Activated CD4-positive, alpha-beta T cell treated with anti-CD3 and anti-CD28 coated beads for 48 hours (primary cell): ENCODE data around the gene MEGF6.
A peak's percentile ranks its signal among the peaks of the same experiment; 100 is the strongest.

Experiments used
- DNase-seq: peaks from one replicate; pipeline ENCODE4 v3.0.0-alpha.2; 2020

The MEGF6 gene

DNA sequence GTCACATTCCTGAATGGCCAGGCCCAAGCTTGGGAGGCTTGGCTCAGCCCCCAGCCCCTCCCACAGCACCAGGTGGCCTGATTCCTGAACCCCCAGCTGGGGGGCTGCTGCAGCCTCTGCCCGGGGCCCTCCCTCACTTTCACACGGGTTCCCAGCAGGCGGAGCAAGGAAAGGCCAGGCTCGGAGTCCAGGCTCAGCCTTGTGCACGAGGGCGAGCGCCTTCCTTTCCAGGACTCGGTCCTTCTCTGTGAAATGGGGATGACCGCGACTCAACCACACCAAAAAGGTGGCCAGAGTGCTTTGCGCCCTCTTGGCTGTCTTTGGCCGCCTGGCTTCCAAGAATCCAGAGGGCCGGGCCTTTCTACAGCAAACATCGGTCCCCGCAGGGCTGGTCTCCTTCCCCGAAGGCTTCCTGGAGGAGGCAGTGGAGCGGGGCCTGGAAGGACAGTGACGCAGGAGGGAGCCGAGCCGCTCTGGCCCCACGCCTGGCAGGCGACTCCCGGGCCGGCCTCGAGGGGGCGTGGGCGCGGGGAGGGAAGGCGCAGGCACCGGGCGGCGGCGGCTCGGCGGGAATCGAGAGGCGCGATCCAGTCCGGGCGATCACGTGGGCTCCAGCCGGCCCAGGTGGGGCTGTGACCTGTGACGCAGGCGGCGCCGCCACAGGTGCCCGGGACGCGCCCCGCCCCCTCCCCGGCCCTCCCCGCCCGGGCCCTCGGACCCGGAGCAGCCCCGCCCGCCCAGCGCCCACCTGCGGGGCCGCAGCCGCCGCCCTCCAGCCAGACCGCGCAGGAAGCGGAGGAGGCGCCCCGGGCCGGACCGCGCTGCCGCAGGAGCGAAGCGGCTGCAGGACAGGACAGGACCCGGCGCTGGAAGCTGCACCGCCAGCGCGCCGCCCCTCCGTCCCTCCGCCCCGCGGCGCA lies 157.2 kb downstream of the MEGF6 start, which contains the start of gene ARHGEF16:
Gene ARHGEF16, plus strand, starts transcription at position 775 of the 920 bp plus-strand sequence. CDS start 8,420 bp downstream, outside the sequence.
- peak; percentile 32 for DNase-seq

DNA sequence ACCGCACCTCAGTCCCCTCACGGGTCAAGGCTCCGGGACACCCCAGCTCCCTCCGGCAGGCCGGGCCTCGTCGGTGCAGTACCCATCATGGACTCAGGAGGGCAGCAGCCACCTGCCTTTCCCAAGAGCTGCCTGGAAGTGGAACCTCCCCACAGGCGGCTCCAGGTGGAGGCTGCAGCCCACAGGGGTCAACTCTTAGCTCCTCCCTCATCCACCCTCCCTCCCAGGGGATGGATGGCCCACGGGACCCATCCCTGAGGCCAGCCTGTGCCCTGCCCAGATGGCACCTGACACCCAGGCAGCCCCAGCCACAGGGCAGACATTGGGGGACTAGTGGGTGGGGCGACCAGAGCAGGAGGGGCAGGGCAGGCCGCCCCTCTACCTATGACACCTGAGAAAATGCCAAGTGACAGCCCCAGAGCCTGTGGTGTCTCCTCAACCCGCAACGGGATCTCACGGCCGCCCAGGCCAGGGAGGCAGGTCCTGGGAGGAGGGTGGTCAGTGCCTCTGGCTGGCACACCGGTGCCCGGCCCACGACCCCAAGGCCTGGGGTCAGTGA lies 158.0 kb downstream of the MEGF6 start:
- DNase-seq = peak; percentile 83

DNA sequence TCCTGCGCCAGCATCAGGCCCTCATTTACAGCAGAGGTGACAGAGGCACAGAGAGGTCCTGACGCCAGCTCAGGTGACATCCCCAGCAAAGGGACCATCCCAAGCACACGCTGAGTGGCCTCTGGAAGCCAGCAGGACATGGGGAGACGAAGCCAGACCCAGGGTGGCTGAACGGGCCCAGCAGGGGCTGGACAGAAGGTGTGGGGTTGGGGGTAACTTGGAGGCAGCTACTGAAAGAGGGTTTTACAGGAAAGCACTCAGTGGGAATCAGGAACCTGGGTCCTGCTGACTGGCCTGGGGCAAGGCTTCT lies 158.5 kb downstream of the MEGF6 start:
- DNase-seq = no peak

DNA sequence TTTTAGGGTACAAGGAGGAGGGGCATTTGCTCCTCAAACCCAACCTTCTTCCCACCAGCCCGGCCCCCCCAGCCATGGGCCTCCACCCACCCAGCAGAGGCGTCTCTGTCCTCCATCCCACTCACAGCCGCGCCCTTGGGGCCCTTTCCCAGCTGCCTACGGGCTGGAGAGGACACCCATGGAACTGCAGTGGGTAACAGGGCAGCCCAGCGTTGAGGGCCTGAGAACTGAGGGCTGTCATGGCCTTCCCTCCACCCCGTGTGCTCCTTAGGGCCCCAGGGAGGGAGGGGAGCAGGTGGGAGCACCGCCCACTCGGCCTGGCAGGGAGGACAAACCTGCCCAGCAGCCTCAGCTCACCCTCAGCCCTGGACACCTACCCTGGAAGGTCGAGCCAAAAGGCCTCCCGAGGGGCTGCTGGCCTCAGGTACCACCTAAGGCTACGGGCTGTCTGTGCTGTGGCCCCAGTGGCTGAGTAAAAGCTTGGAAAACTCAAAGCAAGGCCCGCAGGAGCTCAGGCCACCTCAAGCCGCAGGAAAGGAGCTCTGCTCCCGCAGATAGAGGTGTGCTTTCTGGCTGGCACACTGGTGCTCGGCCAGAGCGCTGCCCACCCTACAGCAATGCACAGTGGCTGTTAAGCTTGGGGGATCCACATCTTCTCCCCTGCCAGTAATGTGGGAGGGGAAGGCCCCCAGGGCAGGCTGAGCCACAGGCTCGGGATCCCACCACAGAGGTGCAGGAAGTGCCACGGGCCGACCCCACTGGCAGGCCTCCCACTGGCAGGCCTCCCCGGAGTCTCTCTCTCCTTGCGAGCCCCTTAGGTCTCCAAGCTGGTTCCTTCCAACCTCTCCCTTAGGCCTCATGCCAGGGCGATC lies 159.1 kb downstream of the MEGF6 start:
- DNase-seq = no peak

DNA sequence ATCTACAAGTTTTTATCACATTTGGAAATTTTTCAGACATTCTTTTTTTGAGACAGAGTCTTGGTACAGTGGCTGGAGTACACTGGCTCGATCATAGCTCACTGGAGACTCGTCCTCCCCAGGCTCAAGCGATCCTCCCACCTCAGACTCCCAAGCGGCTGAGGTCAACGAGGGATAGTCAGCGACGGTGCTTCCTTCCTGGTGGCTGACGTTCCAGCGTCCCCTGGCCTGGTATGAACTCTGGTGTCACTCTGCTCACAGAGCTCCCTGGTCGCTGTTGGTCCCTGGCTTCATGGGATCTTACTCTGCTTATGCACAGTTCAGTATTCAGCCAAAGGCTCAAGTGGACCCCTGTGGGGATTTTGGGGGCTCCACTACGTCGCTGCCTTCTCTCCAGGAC lies 160.3 kb downstream of the MEGF6 start:
- DNase-seq = no peak

DNA sequence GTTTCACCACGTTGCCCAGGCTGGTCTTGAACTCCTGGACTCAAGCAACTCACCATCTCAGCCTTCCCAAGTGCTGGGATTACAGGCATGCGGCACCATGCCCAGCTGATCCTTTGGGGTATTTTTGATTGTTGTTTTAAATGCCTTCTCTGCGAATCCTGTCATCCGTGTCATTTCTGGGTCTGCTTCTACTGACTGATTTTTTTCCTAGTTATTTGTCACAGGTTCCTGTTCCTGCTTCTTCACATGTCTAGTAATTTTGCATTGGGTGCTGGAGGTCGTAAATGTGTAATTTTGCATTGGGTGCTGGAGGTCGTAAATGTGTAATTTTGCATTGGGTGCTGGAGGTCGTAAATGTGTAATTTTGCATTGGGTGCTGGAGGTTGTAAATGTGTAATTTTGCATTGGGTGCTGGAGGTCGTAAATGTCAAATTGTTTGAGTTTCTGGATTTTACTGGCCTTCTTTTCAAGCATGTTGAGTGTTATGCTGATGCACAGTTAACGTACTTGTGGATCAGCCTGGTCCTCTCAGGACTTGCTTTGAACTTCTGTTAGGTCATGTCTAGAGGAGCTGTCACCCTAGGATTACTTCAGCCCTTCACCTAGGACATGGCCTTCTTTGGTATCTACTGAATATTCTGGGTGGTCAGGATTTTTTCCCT lies 161.0 kb downstream of the MEGF6 start:
- DNase-seq = no peak

DNA sequence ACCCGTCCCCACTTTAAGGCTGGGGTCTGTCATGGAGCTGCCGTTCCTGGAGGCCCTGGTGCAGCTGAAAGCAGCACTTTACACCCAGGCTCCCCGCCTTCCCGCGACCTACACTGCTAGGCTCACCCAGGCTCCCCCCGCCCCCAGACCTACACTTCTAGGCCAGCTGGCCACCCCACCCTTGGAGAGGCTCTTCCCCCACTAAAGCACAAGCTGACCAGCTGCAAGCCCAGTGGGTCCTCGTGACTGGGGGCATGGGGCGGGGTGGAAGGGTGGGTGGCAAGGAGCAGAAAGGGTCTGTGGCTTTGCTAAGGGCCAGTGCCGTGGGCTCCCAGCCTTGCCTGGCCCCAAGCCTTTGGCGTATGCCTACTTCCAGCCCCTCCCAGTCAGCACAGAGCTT lies 166.6 kb downstream of the MEGF6 start:
- no peak for DNase-seq

DNA sequence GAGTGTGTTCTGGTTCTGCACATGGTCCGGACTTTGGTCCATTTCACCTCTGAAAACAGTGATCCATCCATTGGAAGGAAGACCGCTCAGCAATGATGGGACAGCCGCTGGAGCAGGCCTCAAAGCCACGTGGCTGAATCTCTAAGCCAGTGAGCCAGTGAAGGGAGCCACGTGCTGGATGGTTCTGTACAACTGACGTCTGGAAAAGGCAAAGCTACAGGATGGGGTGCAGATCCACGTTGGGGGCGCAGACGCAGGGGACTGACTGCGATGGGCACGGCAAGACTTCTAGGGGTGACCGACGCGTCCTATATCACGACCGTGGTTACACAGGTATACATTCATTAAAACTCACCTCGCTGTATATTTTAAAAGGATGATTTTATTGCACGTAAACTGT lies 167.0 kb downstream of the MEGF6 start:
- DNase-seq = no peak

DNA sequence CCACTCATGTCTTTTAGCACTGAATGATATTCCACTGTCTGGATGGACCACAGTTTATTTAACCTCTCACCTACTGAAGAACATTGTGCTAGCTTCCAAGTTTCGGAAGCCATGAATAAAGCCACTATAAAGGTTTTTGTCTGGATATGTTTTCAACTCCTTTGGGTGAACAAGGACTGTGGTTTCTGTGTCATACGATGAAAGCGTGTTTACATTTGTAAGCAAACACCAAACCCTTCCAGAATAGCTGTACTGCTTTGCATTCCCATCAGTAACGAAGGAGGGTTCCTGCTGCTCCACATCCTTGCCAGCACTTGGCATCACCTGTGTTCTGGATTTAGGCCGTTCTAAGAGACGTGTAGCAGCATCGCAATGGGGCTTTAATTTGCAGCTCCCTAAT lies 167.5 kb downstream of the MEGF6 start:
- DNase-seq = no peak

DNA sequence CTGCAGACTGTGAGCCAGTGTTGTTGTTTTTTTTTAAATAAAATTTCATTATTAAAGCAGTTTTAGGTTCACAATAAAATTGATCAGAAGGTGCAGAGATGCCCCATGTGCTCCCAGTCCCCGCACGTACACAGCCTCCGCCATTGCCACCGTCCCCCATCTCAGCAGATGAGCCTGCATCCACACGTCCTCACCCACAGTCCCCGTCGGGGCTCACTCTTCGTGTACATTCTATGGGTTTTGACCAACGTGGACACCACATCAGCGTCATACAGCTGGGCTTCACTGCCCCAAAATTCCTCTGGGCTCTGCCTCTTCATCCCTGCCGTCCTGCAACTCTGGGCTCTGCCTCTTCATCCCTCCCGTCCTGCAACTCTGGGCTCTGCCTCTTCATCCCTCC lies 168.4 kb downstream of the MEGF6 start:
- DNase-seq = no peak

DNA sequence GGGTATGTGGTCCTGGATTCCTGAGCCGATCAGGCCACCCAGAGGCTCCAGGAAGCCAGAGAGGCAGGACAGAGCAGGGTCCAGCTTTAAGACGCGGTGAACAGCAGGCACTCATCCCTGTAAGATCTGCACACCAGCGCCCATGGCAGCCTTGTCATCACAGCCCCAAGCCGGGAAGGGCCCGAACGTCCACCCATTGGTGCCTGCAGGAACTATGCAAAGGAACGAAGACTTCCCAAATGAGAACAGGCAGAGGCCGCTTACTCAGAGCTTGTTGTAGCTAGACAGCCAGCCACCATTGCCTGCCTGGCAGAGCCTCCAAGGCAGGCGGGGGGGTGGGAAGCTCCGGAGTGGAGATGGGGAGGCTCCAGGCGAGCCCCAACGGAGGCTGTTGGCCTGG lies 169.0 kb downstream of the MEGF6 start:
- DNase-seq = no peak

DNA sequence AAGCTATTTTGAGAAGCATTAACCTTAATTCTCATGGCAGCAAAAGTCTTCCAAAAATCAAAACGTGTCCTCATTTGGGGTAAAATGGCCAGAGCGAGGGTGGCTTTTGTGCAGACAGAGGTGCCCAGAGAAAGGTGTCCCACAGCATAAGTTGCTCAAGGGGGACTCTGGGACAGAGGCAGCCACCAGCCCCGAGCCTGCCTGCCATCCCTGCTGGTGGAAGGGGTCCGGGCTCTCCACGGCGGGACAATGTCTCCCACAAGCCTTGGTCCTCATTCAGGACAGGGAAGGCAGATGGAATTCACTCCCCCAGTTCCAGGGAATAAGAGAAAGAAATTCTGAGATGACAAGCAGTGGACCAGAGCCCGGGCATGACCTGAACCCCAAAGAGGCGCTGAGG lies 169.4 kb downstream of the MEGF6 start:
- DNase-seq = no peak

DNA sequence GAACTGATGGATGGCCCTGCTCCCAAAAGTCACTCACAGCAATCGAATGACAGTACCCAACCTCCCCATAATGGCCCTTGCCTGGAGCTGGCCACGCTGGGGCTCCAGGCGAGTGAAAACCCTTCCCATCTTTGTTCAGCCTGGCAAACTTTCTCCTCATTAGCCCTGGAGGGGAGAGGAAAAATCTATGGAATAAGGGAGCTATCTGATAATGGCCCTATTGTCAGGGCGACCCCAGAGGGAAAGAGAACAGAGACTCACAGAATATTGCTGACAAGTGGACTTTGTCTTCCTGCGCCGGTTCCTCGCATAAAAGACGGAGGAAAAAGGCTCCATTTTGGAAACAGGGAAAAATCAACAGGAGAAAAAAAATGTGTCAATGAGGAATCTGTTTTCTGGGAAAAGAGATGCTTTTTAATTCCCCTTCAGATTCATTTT lies 169.9 kb downstream of the MEGF6 start:
- DNase-seq = no peak

DNA sequence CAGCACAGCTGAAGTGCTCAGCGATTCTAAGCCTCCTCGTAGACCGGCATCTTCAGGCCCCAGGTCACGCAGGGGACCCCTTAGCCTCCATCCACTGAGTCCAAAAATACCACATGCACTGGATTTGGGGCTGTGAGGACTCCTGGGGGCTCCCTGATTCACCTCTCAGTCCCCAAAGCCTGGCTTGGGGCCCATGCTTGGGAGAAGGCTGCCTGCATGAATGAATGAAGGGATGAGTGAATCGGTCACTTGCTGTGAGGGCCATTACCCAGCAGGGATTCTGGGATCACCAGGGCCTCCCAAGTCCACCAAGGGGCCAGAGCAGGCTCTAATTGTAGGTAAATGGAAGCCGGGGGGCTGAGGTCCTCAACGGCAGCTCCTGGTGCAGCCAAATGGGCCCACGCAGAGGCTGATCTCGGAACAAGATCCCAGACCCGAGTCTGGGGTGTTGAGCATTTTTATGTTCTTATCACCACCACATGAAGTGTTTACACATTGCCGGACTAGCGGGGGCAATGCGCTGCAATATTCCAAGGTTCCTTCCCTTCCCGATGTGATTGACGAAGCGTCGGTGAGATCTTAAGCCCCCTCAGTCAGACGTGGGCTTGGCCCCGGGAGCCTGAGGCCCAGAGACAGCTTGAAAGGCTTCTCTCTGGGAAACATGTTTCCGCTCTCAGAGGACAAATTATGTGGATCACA lies 170.4 kb downstream of the MEGF6 start:
- DNase-seq = no peak

DNA sequence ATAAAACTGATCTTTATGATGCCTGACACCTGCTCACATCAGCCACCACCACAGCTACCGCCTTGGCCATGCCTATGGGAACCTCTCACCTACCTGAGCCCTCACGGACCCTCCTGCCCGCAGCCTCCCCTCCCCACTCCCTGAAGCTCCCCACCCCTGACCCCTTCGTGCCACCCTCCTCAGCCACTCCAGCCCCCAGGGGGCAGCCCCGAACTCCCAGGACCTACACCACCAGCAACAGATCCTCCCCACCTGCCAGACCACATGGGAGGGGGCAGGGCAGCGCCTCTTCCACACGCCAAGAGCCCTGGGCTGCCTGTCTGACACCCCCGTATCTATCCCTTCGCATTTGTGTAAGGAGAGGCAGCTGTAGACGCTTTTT lies 171.0 kb downstream of the MEGF6 start:
- no peak for DNase-seq
